Measurements from ENCODE around the gene VPS13D. TPM values are rescaled to one million over a fixed set of nuclear protein-coding genes. Genes with fewer than 3 reads are reported as not detected.

The VPS13D gene
- total and polyA plus RNA-seq, 2 experiments from 2014 or later: 9.7 to 35.7 TPM

DNA sequence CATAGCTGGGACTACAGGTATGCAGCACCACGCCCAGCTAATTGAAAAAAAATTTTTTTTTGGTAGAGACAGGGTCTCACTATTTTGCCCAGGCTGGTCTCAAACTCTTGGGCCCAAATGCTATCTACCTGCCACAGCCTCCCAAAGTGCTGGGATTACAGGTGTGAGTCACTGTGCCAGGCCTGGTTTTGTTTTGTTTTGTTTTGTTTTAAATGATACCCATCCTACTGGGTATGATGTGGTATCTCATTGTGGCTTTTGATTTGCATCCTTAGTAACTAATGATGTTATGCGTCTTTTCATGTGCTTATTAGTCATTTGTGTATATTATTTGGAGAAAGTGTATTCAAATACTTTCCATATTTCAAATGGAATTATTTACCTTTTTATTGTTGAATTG lies 142.3 kb downstream of the VPS13D start:
- Histone ChIP-seq H3K27ac (no peak overlapping the region), H3K4me3 (no peak overlapping the region), H3K9me3 (ENCODE audit: low read depth) (no peaks in the 10 kb centered on the region), H3K4me1 (ENCODE audit: low read depth) (no peaks in the 10 kb centered on the region), H3K36me3 (peaks cover 23% of the 10 kb centered on the region), H3K27me3 (no peaks in the 10 kb centered on the region)
- DNase-seq (ENCODE audit: low read depth in 1 of 2, low spot score in 1 of 2): no peak
- no peak for TF ChIP-seq CTCF (IDR thresholded peaks at IDR 0.05; ENCODE audit: low read depth, low read length)

DNA sequence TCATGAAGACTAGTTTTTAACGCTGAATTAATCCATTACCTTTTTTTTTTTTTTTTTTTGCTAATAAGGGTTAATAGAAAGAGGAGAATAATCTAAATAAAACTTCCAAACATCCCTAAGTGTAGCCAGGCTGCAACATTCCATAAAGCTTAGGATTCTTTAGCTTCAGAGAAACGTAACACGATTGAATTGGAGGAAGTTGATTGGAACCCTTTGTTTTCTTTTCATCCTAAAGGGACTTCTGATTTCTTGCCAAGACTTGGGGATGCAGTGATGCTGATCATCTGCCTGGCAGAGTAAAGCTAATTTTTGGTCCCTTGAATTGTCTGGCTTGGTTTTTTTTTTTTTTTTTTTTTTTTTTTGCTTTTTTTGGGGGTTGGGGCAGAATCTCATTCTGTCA lies 142.9 kb downstream of the VPS13D start:
- no peak for TF ChIP-seq CTCF (IDR thresholded peaks at IDR 0.05; ENCODE audit: low read depth, low read length)
- Histone ChIP-seq H3K4me3 (no peak overlapping the region), H3K27ac (no peak overlapping the region), H3K27me3 (no peaks in the 10 kb centered on the region), H3K36me3 (peaks cover 23% of the 10 kb centered on the region), H3K4me1 (ENCODE audit: low read depth) (no peaks in the 10 kb centered on the region), H3K9me3 (ENCODE audit: low read depth) (no peaks in the 10 kb centered on the region)
- peak in 1 of 2 donors; percentile 8 for DNase-seq (ENCODE audit: low read depth in 1 of 2, low spot score in 1 of 2)

GRCh38 chr1:12375133-12375829 lies 145.5 kb downstream of the VPS13D start:
- Histone ChIP-seq H3K27me3 (no peaks in the 10 kb centered on the region), H3K4me1 (ENCODE audit: low read depth) (peaks cover 2% of the 10 kb centered on the region), H3K4me3 (no peak overlapping the region), H3K27ac (no peak overlapping the region), H3K9me3 (ENCODE audit: low read depth) (no peaks in the 10 kb centered on the region), H3K36me3 (peaks cover 12% of the 10 kb centered on the region)
- no peak for DNase-seq (ENCODE audit: low read depth in 1 of 2, low spot score in 1 of 2)
- no peak for TF ChIP-seq CTCF (IDR thresholded peaks at IDR 0.05; ENCODE audit: low read depth, low read length)

- Histone ChIP-seq H3K9me3 (ENCODE audit: low read depth) (no peaks in the 10 kb centered on the region), H3K27ac (no peak overlapping the region), H3K36me3 (peaks cover 12% of the 10 kb centered on the region), H3K27me3 (no peaks in the 10 kb centered on the region), H3K4me3 (no peak overlapping the region), H3K4me1 (ENCODE audit: low read depth) (peaks cover 12% of the 10 kb centered on the region)
- peak in 1 of 2 donors; percentile 57 for DNase-seq (ENCODE audit: low read depth in 1 of 2, low spot score in 1 of 2)
- peak; percentile 40 for TF ChIP-seq CTCF (IDR thresholded peaks at IDR 0.05; ENCODE audit: low read depth, low read length)
Observed at GRCh38 chr1:12376236-12377045, 146.6 kb downstream of the VPS13D start.

GRCh38 chr1:12380326-12381249 lies 150.8 kb downstream of the VPS13D start:
- Histone ChIP-seq H3K4me1 (ENCODE audit: low read depth) (peaks cover 12% of the 10 kb centered on the region), H3K9me3 (ENCODE audit: low read depth) (no peaks in the 10 kb centered on the region), H3K27ac (no peak overlapping the region), H3K4me3 (no peak overlapping the region), H3K27me3 (no peaks in the 10 kb centered on the region), H3K36me3 (peaks cover 26% of the 10 kb centered on the region)
- peak in 1 of 2 donors; percentile 4 for DNase-seq (ENCODE audit: low read depth in 1 of 2, low spot score in 1 of 2)
- TF ChIP-seq CTCF (IDR thresholded peaks at IDR 0.05; ENCODE audit: low read depth, low read length): no peak
